ENCODE data around the gene GABRR1.

GRCh38 chr6:89237158-89237557 is 20.0 kb upstream of the GABRR1 start:
- TF ChIP-seq CTCF (IDR thresholded peaks at IDR 0.05; ENCODE audit: borderline replicate concordance, extremely low read depth, low read length, poor library complexity, severe bottlenecking), result no peak
- TF ChIP-seq EZH2 (IDR thresholded peaks at IDR 0.05; ENCODE audit: borderline replicate concordance, low read depth, low read length, severe bottlenecking), result no peak

Measured in DND-41 (cell line).